ENCODE measurements around the gene ARPC1B. TPM values are rescaled to one million over a fixed set of nuclear protein-coding genes. Genes with fewer than 3 reads are reported as not detected.

ARPC1B gene
- total and polyA plus RNA-seq, 4 experiments from 2014 or later = 188 to 906 (median 527) TPM

GRCh38 chr7:99392659-99393354 is 18.3 kb downstream of the ARPC1B start:
- peak overlapping the region in 1 of 2 donors; percentile 52 for H3K4me3 ChIP-seq (ENCODE audit: low read length in 2 of 2)
- no peaks in the 10 kb centered on the region for H3K27me3 ChIP-seq (ENCODE audit: insufficient read depth, low read length)
- H3K4me1 ChIP-seq (ENCODE audit: insufficient read depth, low read length) = peaks cover 22% of the 10 kb centered on the region
- POLR2A ChIA-PET (ENCODE audit: partially characterized antibody) = interaction anchor here (0.8 to 13.0 kb wide), 11 partner anchors 8 to 515 kb away, joined by 3 to 210 read pairs (median 6); partner anchors contain the start of genes ARPC1B, BUD31, PDAP1 and ZKSCAN5
- Mint-ChIP-seq H3K36me3 (peaks cover 21 to 69% of the 10 kb centered on the region in 2 donors), H3K4me3 (peak overlapping the region; percentile 80 to 91 (median 84)), H3K27me3 (no peaks in the 10 kb centered on the region), H3K9me3 (no peaks in the 10 kb centered on the region), H3K27ac (peak overlapping the region; percentile 92 to 97 (median 94)), H3K4me1 (peaks cover 6 to 26% (median 18%) of the 10 kb centered on the region in 4 donors)
- H3K36me3 ChIP-seq (ENCODE audit: insufficient read depth, low read length) = peaks cover 78% of the 10 kb centered on the region
- intact Hi-C loops (cut with micrococcal nuclease) = loop anchor here (1.0 to 2.0 kb wide), 3 partner anchors 12 to 18 kb away; partner anchors contain the start of genes ARPC1B, BUD31 and PDAP1
- DNase-seq = peak; percentile 85 to 92 (median 87)
- no peaks in the 10 kb centered on the region for H3K9me3 ChIP-seq (ENCODE audit: control insufficient read depth in 1 of 2, low read length in 2 of 2)
- CTCF ChIA-PET (ENCODE audit: partially characterized antibody) = interaction anchor here (0.7 to 4.4 kb wide), 8 partner anchors 15 to 187 kb away, joined by 3 to 28 read pairs (median 4); partner anchors contain the start of genes BUD31 and PDAP1
- H3K27ac ChIP-seq (ENCODE audit: low read depth, low read length) = peak overlapping the region; percentile 60

GRCh38 chr7:99393355-99394187 is 19.0 kb downstream of the ARPC1B start:
- DNase-seq = no peak
- no peaks in the 10 kb centered on the region for H3K9me3 Mint-ChIP-seq
- peak overlapping the region; percentile 60 for H3K27ac ChIP-seq (ENCODE audit: low read depth, low read length)
- no peaks in the 10 kb centered on the region for H3K27me3 ChIP-seq (ENCODE audit: insufficient read depth, low read length)
- intact Hi-C loops (cut with micrococcal nuclease) = loop anchor here (1.0 to 2.0 kb wide), 3 partner anchors 12 to 19 kb away; partner anchors contain the start of genes ARPC1B, BUD31 and PDAP1
- peaks cover 17 to 67% of the 10 kb centered on the region in 2 donors for H3K36me3 Mint-ChIP-seq
- ChIA-PET CTCF (ENCODE audit: partially characterized antibody) (interaction anchor here (0.7 to 4.4 kb wide), 9 partner anchors 15 to 187 kb away, joined by 3 to 28 read pairs (median 3); partner anchors contain the start of genes ARPC1B, BUD31 and PDAP1), POLR2A (ENCODE audit: partially characterized antibody) (interaction anchor here (0.5 to 13.0 kb wide), 12 partner anchors 9 to 516 kb away, joined by 3 to 210 read pairs (median 6); partner anchors contain the start of genes ARPC1B, BUD31, CPSF4 and PDAP1)
- peaks cover 6 to 27% (median 21%) of the 10 kb centered on the region in 4 donors for H3K4me1 Mint-ChIP-seq
- peaks cover 22% of the 10 kb centered on the region for H3K4me1 ChIP-seq (ENCODE audit: insufficient read depth, low read length)
- H3K36me3 ChIP-seq (ENCODE audit: insufficient read depth, low read length) = peaks cover 70% of the 10 kb centered on the region
- peak overlapping the region; percentile 80 to 91 (median 84) for H3K4me3 Mint-ChIP-seq
- no peaks in the 10 kb centered on the region for H3K27me3 Mint-ChIP-seq
- peak overlapping the region; percentile 92 to 97 (median 94) for H3K27ac Mint-ChIP-seq
- H3K9me3 ChIP-seq (ENCODE audit: control insufficient read depth in 1 of 2, low read length in 2 of 2) = no peaks in the 10 kb centered on the region
- peak overlapping the region in 1 of 2 donors; percentile 52 for H3K4me3 ChIP-seq (ENCODE audit: low read length in 2 of 2)

- Histone ChIP-seq H3K27ac (ENCODE audit: low read depth, low read length) (peak overlapping the region; percentile 60), H3K4me3 (ENCODE audit: low read length in 2 of 2) (no peak overlapping the region), H3K27me3 (ENCODE audit: insufficient read depth, low read length) (no peaks in the 10 kb centered on the region), H3K9me3 (ENCODE audit: control insufficient read depth in 1 of 2, low read length in 2 of 2) (no peaks in the 10 kb centered on the region), H3K4me1 (ENCODE audit: insufficient read depth, low read length) (peaks cover 22% of the 10 kb centered on the region), H3K36me3 (ENCODE audit: insufficient read depth, low read length) (peaks cover 70% of the 10 kb centered on the region)
- POLR2A ChIA-PET (ENCODE audit: partially characterized antibody) = interaction anchor here (0.8 to 13.0 kb wide), 8 partner anchors 8 to 106 kb away, joined by 3 to 210 read pairs (median 6); partner anchors contain the start of genes ARPC1B, ATP5MF, BUD31 and CPSF4
- Mint-ChIP-seq H3K4me1 (peaks cover 8 to 32% (median 24%) of the 10 kb centered on the region in 4 donors), H3K36me3 (peaks cover 17 to 71% of the 10 kb centered on the region in 2 donors), H3K27me3 (no peaks in the 10 kb centered on the region), H3K4me3 (peak overlapping the region in 1 of 8 donors; percentile 49), H3K9me3 (no peaks in the 10 kb centered on the region), H3K27ac (peak overlapping the region; percentile 71 to 97 (median 93))
- intact Hi-C loops (cut with micrococcal nuclease) = no loop called here
- CTCF ChIA-PET (ENCODE audit: partially characterized antibody) = interaction anchor here (0.9 to 4.4 kb wide), 5 partner anchors 13 to 30 kb away, joined by 3 to 28 read pairs (median 3); partner anchors contain the start of genes ARPC1B, BUD31 and PDAP1
- no peak for DNase-seq
These were observed 19.6 kb downstream of the ARPC1B start for GRCh38 chr7:99394188-99394502.

GRCh38 chr7:99395616-99396327 is 21.2 kb downstream of the ARPC1B start:
- POLR2A ChIA-PET (ENCODE audit: partially characterized antibody) = interaction anchor here (1.0 to 13.0 kb wide), 3 partner anchors 11 to 20 kb away, joined by 3 to 210 read pairs (median 47); partner anchors contain the start of genes BUD31 and PDAP1
- CTCF ChIA-PET (ENCODE audit: partially characterized antibody) = interaction anchor here (1.3 to 4.4 kb wide), 2 partner anchors 13 to 31 kb away, joined by 3 to 28 read pairs; partner anchors contain the start of genes BUD31 and PDAP1
- Histone ChIP-seq H3K27me3 (ENCODE audit: insufficient read depth, low read length) (no peaks in the 10 kb centered on the region), H3K4me3 (ENCODE audit: low read length in 2 of 2) (no peak overlapping the region), H3K36me3 (ENCODE audit: insufficient read depth, low read length) (peaks cover 70% of the 10 kb centered on the region), H3K9me3 (ENCODE audit: control insufficient read depth in 1 of 2, low read length in 2 of 2) (no peaks in the 10 kb centered on the region), H3K27ac (ENCODE audit: low read depth, low read length) (peak overlapping the region; percentile 16), H3K4me1 (ENCODE audit: insufficient read depth, low read length) (peaks cover 22% of the 10 kb centered on the region)
- Mint-ChIP-seq H3K9me3 (no peaks in the 10 kb centered on the region), H3K4me3 (no peak overlapping the region), H3K36me3 (peaks cover 24 to 82% of the 10 kb centered on the region in 2 donors), H3K27me3 (no peaks in the 10 kb centered on the region), H3K27ac (peak overlapping the region in 4 of 7 donors; percentile 41 to 93 (median 74)), H3K4me1 (peaks cover 8 to 35% (median 26%) of the 10 kb centered on the region in 4 donors)
- no peak for DNase-seq
- intact Hi-C loops (cut with micrococcal nuclease) = no loop called here

GRCh38 chr7:99396418-99397296 is 22.1 kb downstream of the ARPC1B start:
- Mint-ChIP-seq H3K4me3 (no peak overlapping the region), H3K27ac (peak overlapping the region in 2 of 7 donors; percentile 53 to 68), H3K9me3 (peaks cover 0 to 3% (median 0%) of the 10 kb centered on the region in 8 donors), H3K27me3 (no peaks in the 10 kb centered on the region), H3K4me1 (peaks cover 10 to 38% (median 26%) of the 10 kb centered on the region in 4 donors), H3K36me3 (peaks cover 28 to 84% of the 10 kb centered on the region in 2 donors)
- H3K9me3 ChIP-seq (ENCODE audit: control insufficient read depth in 1 of 2, low read length in 2 of 2) = no peaks in the 10 kb centered on the region
- no peak overlapping the region for H3K27ac ChIP-seq (ENCODE audit: low read depth, low read length)
- ChIA-PET POLR2A (ENCODE audit: partially characterized antibody) (interaction anchor here (0.5 to 13.0 kb wide), 4 partner anchors 10 to 94 kb away, joined by 3 to 210 read pairs (median 3); partner anchors contain the start of genes BUD31 and PDAP1), CTCF (ENCODE audit: partially characterized antibody) (no interaction called here)
- no peak for DNase-seq
- no peaks in the 10 kb centered on the region for H3K27me3 ChIP-seq (ENCODE audit: insufficient read depth, low read length)
- intact Hi-C loops (cut with micrococcal nuclease) = no loop called here
- H3K4me3 ChIP-seq (ENCODE audit: low read length in 2 of 2) = no peak overlapping the region
- peaks cover 68% of the 10 kb centered on the region for H3K36me3 ChIP-seq (ENCODE audit: insufficient read depth, low read length)
- H3K4me1 ChIP-seq (ENCODE audit: insufficient read depth, low read length) = peaks cover 22% of the 10 kb centered on the region
